PFSK-1 (cell line): ENCODE measurements around the gene HPSE.

Source experiments
- FOXP2 ChIP-seq: optimal IDR thresholded peaks from 2 replicates; pipeline ENCODE3; 2011; ENCODE audit warnings: borderline replicate concordance, control low read depth, inconsistent platforms; ENCODE audit not compliant: insufficient read depth; ENCODE audit errors: extremely low read length, extremely low read depth
- POLR2AphosphoS5 ChIP-seq: IDR thresholded peaks from 2 replicates; pipeline ENCODE4 v1.6.1; 2012; ENCODE audit warnings: low read depth, mild to moderate bottlenecking, control low read depth, low read length, moderate library complexity
- SIN3A ChIP-seq: IDR thresholded peaks from 2 replicates; pipeline ENCODE4 v1.6.1; 2012; ENCODE audit warnings: mild to moderate bottlenecking, low read length, moderate library complexity, borderline replicate concordance; ENCODE audit not compliant: insufficient read depth
- TAF1 ChIP-seq: IDR thresholded peaks from 2 replicates; pipeline ENCODE4 v1.6.1; 2012; ENCODE audit warnings: low read length, control low read depth, borderline replicate concordance; ENCODE audit not compliant: insufficient read depth
- TF ChIP-seq, protein P1 (sequence below), 2 experiments: IDR thresholded peaks; 2 replicates each; pipeline versions ENCODE4 v1.6.1 to v1.8.0; 2011 to 2012; ENCODE audit warnings: low read depth in 2 of 2, low read length in 2 of 2, control low read depth in 1 of 2, inconsistent platforms in 1 of 2, mild to moderate bottlenecking in 1 of 2, moderate library complexity in 1 of 2; ENCODE audit not compliant: insufficient read depth in 1 of 2

HPSE gene

DNA sequence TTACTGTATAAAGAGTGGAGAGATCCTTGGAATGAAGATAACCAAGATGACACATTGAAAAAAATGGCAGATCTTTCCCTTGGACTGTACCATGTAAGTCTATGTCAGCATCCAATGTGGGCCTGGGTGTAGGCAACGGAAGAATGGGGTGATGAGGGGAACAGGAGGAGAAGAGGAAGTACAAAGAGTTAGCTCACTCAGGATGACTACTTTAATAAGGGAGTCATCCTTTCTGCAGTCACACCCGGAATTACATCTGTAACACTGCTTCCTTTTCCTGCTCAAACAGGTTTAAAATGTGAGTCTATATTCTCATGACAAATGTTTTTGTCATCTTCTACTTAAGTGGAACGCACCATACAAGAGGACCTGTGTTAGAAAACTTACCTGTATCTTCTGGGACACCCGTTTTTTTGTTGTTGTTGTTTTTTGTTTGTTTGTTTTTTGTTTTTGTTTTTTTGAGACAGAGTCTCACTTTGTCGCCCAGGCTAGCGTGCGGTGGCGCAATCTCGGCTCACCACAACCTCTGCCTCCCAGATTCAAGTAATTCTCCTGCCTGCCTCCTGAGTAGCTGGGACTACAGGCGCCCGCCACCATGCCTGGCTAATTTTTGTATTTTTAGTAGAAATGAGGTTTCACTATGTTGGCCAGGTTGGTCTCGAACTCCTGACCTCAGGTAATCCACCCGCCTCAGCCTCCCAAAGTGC is 18.0 kb downstream of the HPSE start:
- TF ChIP-seq FOXP2: no peak
- TF ChIP-seq TAF1: no peak
- no peak for TF ChIP-seq POLR2AphosphoS5
- no peak for TF ChIP-seq SIN3A

DNA sequence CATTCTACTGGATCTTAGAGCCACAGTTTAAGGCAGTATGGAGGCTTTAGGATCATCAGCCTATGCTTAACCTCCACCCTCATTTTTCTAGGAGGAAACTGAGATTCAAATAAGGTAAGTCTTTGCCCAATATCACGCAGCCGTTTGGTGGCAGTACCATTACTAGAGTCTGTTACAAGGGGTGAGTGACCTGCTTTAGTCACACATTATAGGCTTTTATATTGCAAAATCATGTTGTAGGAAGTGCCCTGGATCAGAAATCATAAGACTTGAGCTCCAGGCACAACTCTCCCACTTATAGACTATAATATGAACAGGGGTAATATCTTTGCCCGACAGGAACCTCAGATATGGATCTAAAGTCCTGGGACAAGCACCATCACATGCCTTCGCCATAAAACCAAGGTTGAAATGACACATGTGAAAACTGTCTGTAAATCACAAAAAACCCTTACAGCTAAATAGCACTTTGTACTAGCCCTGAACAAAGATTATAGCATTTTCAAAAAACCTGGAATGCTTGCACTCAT is 19.2 kb downstream of the HPSE start:
- no peak for TF ChIP-seq POLR2AphosphoS5
- TF ChIP-seq TAF1: no peak
- TF ChIP-seq FOXP2: no peak
- TF ChIP-seq, protein P1, sequence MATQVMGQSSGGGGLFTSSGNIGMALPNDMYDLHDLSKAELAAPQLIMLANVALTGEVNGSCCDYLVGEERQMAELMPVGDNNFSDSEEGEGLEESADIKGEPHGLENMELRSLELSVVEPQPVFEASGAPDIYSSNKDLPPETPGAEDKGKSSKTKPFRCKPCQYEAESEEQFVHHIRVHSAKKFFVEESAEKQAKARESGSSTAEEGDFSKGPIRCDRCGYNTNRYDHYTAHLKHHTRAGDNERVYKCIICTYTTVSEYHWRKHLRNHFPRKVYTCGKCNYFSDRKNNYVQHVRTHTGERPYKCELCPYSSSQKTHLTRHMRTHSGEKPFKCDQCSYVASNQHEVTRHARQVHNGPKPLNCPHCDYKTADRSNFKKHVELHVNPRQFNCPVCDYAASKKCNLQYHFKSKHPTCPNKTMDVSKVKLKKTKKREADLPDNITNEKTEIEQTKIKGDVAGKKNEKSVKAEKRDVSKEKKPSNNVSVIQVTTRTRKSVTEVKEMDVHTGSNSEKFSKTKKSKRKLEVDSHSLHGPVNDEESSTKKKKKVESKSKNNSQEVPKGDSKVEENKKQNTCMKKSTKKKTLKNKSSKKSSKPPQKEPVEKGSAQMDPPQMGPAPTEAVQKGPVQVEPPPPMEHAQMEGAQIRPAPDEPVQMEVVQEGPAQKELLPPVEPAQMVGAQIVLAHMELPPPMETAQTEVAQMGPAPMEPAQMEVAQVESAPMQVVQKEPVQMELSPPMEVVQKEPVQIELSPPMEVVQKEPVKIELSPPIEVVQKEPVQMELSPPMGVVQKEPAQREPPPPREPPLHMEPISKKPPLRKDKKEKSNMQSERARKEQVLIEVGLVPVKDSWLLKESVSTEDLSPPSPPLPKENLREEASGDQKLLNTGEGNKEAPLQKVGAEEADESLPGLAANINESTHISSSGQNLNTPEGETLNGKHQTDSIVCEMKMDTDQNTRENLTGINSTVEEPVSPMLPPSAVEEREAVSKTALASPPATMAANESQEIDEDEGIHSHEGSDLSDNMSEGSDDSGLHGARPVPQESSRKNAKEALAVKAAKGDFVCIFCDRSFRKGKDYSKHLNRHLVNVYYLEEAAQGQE (IDR thresholded peaks at IDR 0.05; ENCODE audit: insufficient read depth in 1 of 2, low read depth in 2 of 2, low read length in 2 of 2): no peak
- no peak for TF ChIP-seq SIN3A

DNA sequence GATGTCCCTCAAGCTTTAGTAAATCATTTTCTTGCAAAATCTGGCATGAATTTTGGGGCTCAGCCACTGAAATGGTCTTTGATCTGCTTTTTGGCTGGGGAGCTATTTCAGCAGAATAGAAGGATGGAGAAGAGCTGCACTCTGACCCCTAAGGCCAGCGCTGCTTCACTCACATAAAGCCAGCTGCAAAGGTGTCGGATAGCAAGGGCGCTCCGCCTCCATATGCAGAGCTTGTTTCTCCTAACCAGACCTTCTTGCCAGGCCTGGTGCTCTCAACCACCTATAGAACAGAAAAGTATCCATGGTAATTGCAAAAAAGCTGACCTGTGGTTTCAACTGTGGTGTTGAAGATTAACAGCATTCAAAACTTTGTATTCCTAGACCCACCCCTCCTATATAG is 26.0 kb downstream of the HPSE start:
- no peak for TF ChIP-seq POLR2AphosphoS5
- TF ChIP-seq SIN3A: no peak
- TF ChIP-seq, protein P1 (IDR thresholded peaks at IDR 0.05; ENCODE audit: insufficient read depth in 1 of 2, low read depth in 2 of 2, low read length in 2 of 2): no peak
- no peak for TF ChIP-seq TAF1
- TF ChIP-seq FOXP2: no peak

DNA sequence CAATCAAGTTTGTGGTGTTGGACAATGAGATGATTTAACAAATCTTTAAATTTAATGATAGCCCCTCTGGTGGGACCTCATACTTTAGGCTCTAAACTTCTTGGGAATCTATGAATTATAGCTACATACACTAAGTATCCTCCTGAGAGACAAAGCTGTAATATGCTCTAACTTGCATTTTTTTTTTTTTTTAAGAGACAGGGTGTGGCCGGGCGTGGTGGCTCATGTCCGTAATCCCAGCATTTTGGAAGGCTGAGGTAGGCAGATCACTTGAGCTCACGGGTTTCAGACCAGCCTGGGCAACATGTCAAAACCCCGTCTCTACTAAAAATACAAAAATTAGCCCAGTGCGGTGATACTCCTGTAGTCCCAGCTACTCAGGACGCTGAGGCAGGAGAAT is 26.7 kb downstream of the HPSE start:
- TF ChIP-seq SIN3A: no peak
- no peak for TF ChIP-seq TAF1
- TF ChIP-seq FOXP2: no peak
- no peak for TF ChIP-seq POLR2AphosphoS5
- TF ChIP-seq, protein P1 (IDR thresholded peaks at IDR 0.05; ENCODE audit: insufficient read depth in 1 of 2, low read depth in 2 of 2, low read length in 2 of 2): no peak

DNA sequence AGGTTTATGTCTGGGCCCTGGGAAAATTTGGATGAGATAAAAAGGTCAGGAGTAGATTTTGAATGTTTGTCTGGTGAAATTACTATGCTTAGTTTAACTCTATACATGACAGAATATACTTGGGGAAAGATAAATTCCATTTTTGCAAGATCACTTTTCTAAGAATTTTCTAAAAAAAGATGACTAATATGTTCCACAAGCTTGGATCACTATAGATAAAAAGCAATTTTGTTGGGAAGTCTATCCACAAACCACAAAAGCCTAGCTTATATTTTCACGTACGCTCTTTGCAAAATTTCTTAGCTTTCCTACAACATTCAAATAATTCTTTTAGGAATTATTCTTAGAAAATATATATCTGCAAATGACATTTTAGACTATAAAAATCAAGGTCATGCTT is 29.5 kb downstream of the HPSE start:
- TF ChIP-seq SIN3A (no peak), POLR2AphosphoS5 (no peak), TAF1 (no peak), FOXP2 (no peak)
